Tibial nerve (tissue), 3 donors: Measurements from ENCODE around the gene QKI.

ENCODE experiments used
- CTCF ChIP-seq, 5 experiments: fragments of 200-600 bp in 3 of 5; fragments of 450-650 bp in 2 of 5; sonication (generic) in 3 of 5; IDR thresholded peaks; one replicate each; pipeline ENCODE4 v1.5.1; 2016 to 2019; ENCODE audit warnings: antibody characterized with exemption in 5 of 5, mild to moderate bottlenecking in 3 of 5, moderate library complexity in 2 of 5
- POLR2A ChIP-seq, 2 donors: fragments of 450-650 bp; IDR thresholded peaks; one replicate each; pipeline ENCODE4 v1.6.1; 2017; ENCODE audit warnings: antibody characterized with exemption in 2 of 2, mild to moderate bottlenecking in 2 of 2, moderate library complexity in 2 of 2

DNA sequence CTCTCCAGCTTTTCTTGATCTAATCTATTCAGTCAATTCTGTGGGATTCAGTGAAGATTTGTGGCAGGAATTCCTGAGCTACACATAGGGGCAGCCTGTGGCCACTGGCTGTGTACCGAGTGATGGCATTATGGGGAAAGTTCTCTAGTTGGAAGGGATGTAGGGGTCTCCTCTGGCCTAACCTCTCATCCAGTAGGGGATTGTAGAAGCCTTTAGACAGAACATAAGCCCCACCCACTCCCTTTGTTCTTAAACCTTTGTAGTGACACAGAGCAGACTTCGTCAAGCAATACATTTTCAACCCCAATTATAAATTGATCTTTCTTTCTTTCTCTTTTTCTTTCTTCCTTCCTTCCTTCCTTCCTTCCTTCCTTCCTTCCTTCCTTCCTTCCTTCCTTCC, 188.9 kb downstream of the QKI start:
- TF ChIP-seq POLR2A (IDR thresholded peaks at IDR 0.05) = no peak
- no peak for TF ChIP-seq CTCF (IDR thresholded peaks at IDR 0.05)
